Right renal pelvis (tissue), 4 donors: ENCODE results near the gene ING3. TPM values are rescaled to one million over a fixed set of nuclear protein-coding genes. Genes with fewer than 3 reads are reported as not detected.

ENCODE experiments used
- DNase-seq, 4 donors: peaks; one replicate each; pipeline ENCODE4 v3.0.0-alpha.2; 2013; ENCODE audit warnings: low read depth in 4 of 4, low spot score in 3 of 4, missing footprints in 1 of 4
- polyA plus RNA-seq, 4 donors: library from polyadenylated mRNA; unstranded; fragments of 120-200 nt; gene quantifications; one replicate each; pipeline ENCODE4 v1.2.1, GENCODE V29; 2013; ENCODE audit not compliant: insufficient read length in 4 of 4

The ING3 gene
- polyA plus RNA-seq: 10 to 100 TPM; 38.6 to 51.2 (median 44.9) TPM

- peak; percentile 94 to 96 (median 96) for DNase-seq
These were observed at the start of gene ING3 for GRCh38 chr7:120950539-120951308. ING3 (plus strand) TSS chr7:120950777; CDS start chr7:120950897, 120 bp downstream.

- DNase-seq: no peak
These were observed 35.1 kb upstream of the ING3 start for GRCh38 chr7:120915314-120916105.

- DNase-seq: no peak
These were observed 34.5 kb upstream of the ING3 start for GRCh38 chr7:120916121-120916520.

DNA sequence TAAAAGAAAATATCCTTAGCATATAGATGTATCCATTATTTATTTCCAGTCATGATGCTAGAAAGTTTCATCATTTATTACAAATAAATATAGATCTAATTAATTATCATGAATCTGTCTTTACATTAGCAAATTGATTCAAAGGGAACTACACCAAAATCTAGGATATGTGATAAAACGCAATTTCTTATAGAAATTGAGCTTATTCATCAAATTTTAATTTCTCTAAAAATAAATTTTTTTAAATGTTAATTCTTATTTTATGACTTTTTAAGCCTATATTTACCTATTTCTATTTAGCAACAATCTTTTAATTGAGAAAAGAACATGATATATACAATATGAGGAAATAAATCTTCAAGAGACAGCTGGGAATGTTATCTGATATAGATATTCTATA is 34.0 kb upstream of the ING3 start:
- DNase-seq: no peak

DNA sequence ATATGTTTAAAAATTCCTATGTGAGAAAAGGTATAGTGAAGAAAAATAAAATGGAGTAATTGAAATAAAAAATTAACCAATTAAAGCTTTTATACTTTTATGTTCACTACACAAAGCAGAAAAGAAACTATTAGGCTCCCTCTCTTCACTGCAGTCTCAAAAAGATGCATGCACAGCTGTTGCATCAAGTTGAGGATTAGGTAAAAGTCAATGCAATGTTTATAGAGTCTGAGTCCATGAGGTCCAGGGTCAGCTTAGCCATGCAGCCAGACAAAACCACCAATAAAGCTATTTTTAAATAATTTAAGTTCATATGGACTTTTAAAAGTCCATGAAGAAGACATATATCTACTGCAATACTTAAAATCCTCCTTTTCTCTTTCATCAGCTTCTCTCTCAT is 31.1 kb upstream of the ING3 start:
- DNase-seq: no peak

DNA sequence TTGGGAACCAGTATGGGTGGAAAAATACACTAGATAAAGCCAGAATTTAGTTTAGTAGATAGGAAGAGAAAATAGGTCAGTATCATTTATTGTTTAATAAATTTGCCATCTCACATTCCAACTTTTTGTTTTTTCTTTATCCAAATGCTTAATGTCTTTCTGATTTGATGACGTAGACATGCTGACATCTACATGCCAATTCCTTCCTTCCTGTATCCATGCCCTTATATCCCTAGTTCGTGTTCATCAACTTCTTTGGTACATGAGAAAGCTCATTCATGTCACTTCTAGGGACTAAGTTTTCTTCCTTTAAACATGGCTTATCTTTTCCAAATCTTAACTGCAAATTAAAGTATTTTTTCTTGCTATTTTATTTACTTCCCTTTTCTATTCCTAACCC is 30.5 kb upstream of the ING3 start:
- no peak for DNase-seq

GRCh38 chr7:120920591-120921274 is 29.8 kb upstream of the ING3 start:
- no peak for DNase-seq

- no peak for DNase-seq
These were observed 25.7 kb upstream of the ING3 start for GRCh38 chr7:120924837-120925236.

GRCh38 chr7:120925392-120925791 is 25.2 kb upstream of the ING3 start:
- DNase-seq: no peak

- DNase-seq: no peak
These were observed 23.6 kb upstream of the ING3 start for GRCh38 chr7:120926943-120927346.

DNA sequence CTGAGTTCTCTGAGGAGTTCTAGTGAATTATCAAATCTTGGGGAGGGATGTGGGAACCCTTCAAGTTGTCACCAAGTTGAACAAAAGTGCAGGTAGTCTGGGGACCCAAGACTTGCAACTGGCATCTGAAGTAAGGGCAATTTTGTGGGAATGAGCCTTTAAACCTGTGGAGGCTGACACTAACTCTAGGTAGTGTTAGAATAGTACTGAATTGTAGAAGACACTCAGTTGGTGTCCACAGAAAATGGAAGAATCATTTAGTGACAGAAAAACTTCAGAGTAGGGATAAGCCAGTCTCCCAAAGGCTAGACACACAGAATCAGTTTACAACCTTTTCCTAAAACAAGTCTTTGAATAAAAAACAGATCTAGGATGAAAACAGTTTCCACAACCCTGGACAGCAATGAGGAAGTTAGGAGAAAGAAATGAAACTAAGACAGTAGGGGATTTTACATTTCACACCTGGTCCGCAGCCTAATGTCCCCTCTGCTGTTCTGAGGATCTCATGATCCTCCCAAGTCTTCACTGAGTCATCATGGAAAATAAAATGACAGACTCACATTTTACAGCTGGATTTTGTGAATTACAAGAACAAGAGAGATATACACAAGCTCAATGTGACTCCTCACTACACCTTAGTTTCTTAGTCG is 23.0 kb upstream of the ING3 start:
- DNase-seq: no peak

DNA sequence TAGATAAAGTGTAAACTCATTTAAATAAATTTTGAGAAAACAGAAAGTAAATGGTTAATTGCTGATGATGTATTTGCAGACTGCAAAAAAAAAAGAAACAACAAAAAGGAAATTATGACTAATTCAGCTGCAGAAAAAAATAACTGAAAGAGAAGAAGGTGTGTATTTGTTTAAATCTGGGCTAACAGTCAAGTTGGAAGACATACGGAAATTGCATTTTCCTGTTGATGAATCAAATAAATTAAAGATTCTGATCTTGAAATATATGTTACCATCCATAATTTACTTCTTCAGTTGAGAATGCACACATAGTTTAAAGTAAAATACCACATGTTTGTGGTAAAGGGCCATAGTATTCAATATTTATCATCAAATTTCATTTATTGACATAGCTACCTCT is 19.3 kb upstream of the ING3 start:
- DNase-seq: no peak

- DNase-seq: no peak
These were observed 17.1 kb upstream of the ING3 start for GRCh38 chr7:120933475-120933874.

GRCh38 chr7:120939345-120939744 is 11.2 kb upstream of the ING3 start:
- no peak for DNase-seq

DNA sequence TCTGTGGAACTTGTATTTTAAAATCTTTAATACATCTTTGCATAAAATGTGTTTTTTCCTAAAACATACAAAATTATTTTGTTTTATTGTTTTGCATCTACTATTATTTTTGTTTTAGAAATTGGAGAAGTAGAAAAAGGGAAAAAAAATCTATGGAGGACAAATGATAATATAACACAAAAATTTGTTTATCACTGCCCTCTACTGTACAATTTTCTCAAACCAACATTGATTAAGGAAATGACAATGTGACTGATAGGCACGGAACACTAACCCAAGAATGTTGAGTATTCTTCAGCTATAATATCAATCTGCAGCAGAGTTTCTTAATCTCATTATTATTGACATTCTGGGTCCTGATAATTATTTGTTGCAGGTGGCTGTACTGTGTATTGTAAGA is 9.5 kb upstream of the ING3 start:
- no peak for DNase-seq

DNA sequence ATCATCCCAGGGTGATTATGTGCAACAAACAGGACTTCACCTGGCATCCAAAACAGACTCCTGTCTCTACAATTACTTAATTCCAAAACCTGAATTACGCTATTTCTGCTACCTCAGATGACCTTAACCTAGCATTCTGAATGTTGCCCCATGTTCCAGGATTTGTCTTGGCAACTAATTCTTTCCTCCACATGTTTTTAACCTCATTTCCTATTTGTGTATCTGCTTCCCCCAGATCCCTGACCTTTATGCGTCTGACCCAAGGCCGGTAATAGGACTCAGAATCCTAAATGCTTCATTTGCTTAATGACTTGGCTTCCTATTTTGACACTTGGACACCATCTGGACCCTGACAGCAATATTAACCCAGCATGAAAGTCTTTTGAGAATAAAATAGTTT is 8.7 kb upstream of the ING3 start:
- no peak for DNase-seq

DNA sequence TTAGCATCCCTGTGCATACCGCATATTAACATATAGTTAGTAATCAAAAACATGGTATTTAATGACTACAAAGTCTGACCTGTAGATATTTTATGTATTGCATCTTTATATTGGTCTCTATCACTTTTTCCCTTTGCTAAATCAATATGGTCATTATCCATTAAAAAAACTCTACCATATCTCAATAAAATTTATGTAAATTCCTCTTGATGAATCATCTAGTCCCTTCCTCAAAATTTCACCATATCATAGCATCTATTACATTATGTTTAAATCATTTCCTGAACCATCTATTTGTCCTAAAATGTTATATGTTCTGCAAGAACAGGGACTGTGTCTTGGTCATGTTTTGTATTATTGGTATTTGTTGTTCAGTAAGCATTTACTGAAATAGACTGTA is 7.7 kb upstream of the ING3 start:
- DNase-seq: no peak

GRCh38 chr7:120944826-120945562 is 5.6 kb upstream of the ING3 start:
- DNase-seq: no peak

DNA sequence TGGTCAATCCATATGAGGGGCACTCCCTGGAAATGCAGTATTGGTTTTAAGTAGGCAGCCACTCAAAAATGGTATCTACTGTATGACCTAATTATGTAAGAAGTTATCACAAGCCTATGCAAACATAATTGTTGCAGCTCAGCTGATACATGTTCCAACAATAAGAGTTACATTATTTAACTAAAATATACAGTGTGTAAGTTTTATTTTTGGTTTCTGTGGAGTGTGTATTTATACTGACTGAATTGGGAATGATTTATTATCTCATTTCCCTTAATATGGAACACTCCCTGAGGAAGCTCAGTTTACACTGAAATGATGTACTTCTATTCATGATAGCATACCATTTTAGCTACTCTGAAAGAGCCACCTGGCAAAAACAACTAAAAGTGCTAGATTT is 2.6 kb upstream of the ING3 start:
- DNase-seq: no peak

DNA sequence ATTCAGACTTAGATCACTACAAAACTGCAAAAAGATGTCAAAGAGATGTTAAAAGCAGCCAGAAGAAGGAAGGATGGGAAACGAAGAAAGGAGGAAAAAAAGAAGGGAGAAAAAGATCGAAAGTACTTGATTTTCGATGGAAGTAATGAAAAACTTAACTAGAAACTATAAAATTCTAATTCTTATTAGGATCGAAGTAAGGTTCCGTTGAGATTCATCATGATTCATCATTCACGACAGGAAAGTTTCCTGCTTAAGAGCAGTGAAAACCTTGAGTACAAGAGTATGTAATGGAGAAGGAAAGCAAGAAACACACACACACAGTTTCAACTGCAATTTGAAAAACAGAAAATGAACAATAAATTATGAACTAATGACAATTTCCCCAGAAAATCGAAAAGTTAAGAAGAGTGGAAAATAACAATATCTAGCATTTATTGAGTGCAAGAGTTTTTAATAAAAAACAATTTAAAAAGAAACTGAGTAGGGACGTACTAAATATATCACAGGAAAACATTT is 1.1 kb upstream of the ING3 start:
- DNase-seq: no peak
